ENCODE data around the gene HSBP1.

GRCh38 chr16:83768986-83769385, 38.8 kb upstream of the HSBP1 start:
- TF ChIP-seq CTCF (IDR thresholded peaks at IDR 0.05) = no peak
- TF ChIP-seq POLR2A (IDR thresholded peaks at IDR 0.05) = no peak
- TF ChIP-seq POLR2AphosphoS5 (IDR thresholded peaks at IDR 0.05) = no peak
- no peak for TF ChIP-seq EP300 (IDR thresholded peaks at IDR 0.05)

Data from sigmoid colon (tissue), 4 donors.